Choroid plexus epithelial cell (primary cell): ENCODE measurements around the gene DRAM2.

Experiments used
- DNase-seq: peaks from one replicate; pipeline ENCODE4 v3.0.0-alpha.2; 2010; ENCODE audit warnings: low read depth
- H3K4me3 ChIP-seq: 2 replicates; pipeline ENCODE4 v1.5.1; 2011; ENCODE audit warnings: low read depth, mild to moderate bottlenecking, control low read depth, low read length, moderate library complexity
- CTCF ChIP-seq: conservative IDR thresholded peaks from 2 replicates; pipeline ENCODE4 v1.5.1; 2011; ENCODE audit warnings: low read depth, mild to moderate bottlenecking, control low read depth, inconsistent platforms, low read length, moderate library complexity

The DRAM2 gene

DNA sequence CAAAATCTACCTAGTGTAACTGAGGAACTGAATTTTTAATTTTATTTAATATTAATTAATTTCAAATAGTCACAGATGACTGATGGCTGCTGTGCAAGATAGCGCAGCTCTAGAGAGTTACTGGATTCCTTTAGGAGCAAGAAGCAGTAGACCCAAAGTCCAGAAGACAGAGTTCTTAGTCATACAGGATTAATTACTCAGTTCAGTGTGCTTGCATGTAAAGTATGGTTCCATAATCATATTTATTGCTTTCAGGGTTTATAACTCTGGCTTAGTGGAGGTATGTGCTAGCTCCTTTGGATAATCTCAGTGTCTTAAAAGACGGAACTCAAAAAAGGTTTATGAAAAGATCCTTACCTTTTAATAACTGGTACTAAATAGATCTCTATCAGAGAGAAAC is 17.5 kb upstream of the DRAM2 start:
- no peak for DNase-seq
- TF ChIP-seq CTCF, result no peak
- H3K4me3 ChIP-seq, result no peak overlapping the region

GRCh38 chr1:111154021-111154999 is 14.4 kb upstream of the DRAM2 start:
- TF ChIP-seq CTCF, result no peak
- H3K4me3 ChIP-seq, result no peak overlapping the region
- DNase-seq, result no peak

DNA sequence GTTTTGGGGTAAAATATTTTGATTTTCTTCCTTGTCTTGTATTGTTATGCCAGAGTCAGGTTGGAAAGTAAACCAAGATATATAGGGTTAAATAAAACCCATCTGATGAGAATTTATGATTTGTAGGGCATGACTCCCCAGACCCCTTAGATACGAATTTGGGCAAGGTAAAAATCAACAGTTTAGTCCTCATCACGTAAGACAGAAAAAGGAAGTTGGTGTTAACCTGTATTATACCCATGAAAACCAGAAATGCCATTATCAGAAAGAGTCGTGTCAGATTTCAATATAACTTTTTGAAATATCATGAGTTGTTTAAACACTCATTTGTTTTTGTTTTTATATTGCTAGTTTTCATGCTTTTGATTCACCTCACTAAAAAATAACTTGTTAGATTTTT is 11.9 kb upstream of the DRAM2 start:
- no peak for DNase-seq
- no peak for TF ChIP-seq CTCF
- H3K4me3 ChIP-seq, result no peak overlapping the region

DNA sequence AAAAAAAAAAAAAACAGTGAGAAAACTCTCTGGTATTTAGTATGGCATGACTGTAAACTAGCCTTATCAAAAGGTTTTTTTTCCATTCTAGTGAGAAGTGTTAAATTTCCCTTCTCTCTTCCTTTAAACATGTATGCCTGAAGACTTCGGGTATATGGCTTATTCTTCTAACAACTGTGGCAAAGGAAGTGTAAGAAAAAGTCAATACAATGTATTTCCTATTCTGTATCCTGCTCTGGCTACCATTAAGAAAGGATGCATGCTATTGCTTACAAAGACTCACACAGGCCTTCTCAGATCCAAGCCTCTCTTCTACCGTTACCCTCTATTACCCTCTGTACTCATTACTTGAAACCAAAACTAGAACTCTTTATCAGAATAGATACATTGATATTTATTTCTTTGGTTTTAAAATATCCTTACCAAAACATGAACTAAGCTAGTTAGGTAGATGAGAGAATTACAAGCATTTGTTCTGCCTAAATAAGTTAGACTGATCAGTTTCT is 8.5 kb upstream of the DRAM2 start:
- no peak overlapping the region for H3K4me3 ChIP-seq
- DNase-seq, result no peak
- TF ChIP-seq CTCF, result no peak

DNA sequence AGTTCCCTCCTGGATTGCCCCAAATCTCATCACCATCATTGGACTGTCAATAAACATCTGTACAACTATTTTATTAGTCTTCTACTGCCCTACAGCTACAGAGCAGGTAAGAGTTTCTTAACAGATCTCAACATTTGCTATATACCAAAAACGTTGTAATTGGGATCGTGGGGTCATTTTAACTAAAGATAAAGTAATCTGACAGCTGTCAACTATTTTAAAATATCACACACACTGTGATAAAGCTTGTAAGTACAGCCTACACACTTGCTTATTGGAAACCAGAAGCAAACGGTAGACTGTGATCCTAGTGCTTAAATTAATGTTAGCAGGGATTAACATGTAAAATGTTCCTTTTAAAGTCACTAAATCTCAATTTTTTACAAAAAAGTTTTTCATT is 8.1 kb upstream of the DRAM2 start:
- TF ChIP-seq CTCF, result no peak
- no peak overlapping the region for H3K4me3 ChIP-seq
- no peak for DNase-seq

GRCh38 chr1:111145963-111146768 is 6.3 kb upstream of the DRAM2 start:
- H3K4me3 ChIP-seq, result no peak overlapping the region
- no peak for DNase-seq
- no peak for TF ChIP-seq CTCF
